MV-4-11 (cell line): ENCODE data around the gene HNRNPH3.
"Not testable (repeated sequence)": the region's sequence is repeated elsewhere in the genome, so short reads cannot be mapped to it uniquely, and the experiment has no call there.

Experiments
- DNase-seq: peaks from one replicate; lab custom pipeline; 2025; lab: John Stamatoyannopoulos, UW

Gene HNRNPH3

GRCh38 chr10:68331455-68332258, at the start of gene HNRNPH3:
HNRNPH3 (plus strand) TSS chr10:68332064; CDS start chr10:68337222, 5,158 bp downstream.
- peak; percentile 97 for DNase-seq

GRCh38 chr10:68284062-68285001, 47.5 kb upstream of the HNRNPH3 start:
- no peak for DNase-seq

GRCh38 chr10:68288717-68289116, 43.1 kb upstream of the HNRNPH3 start:
- no peak for DNase-seq

- no peak for DNase-seq
Measured at GRCh38 chr10:68290736-68291135, 41.1 kb upstream of the HNRNPH3 start.

- DNase-seq: no peak
Measured at GRCh38 chr10:68296843-68297663, 34.8 kb upstream of the HNRNPH3 start.

- no peak for DNase-seq
Measured at GRCh38 chr10:68301301-68301700, 30.6 kb upstream of the HNRNPH3 start.

- DNase-seq: peak; percentile 24
Measured at GRCh38 chr10:68301790-68302502, 29.9 kb upstream of the HNRNPH3 start.

- no peak for DNase-seq
Measured at GRCh38 chr10:68302503-68302823, 29.4 kb upstream of the HNRNPH3 start.

- no peak for DNase-seq
Measured at GRCh38 chr10:68302871-68303270, 29.0 kb upstream of the HNRNPH3 start.

- no peak for DNase-seq
Measured at GRCh38 chr10:68303849-68304412, 27.9 kb upstream of the HNRNPH3 start.

GRCh38 chr10:68305854-68306253, 26.0 kb upstream of the HNRNPH3 start:
- no peak for DNase-seq

GRCh38 chr10:68310531-68310930, 21.3 kb upstream of the HNRNPH3 start:
- no peak for DNase-seq

GRCh38 chr10:68314930-68315329, 16.9 kb upstream of the HNRNPH3 start:
- not testable (repeated sequence) for DNase-seq

GRCh38 chr10:68315582-68315981, 16.3 kb upstream of the HNRNPH3 start:
- no peak for DNase-seq

- DNase-seq: peak; percentile 14
Measured at GRCh38 chr10:68318331-68319059, 13.4 kb upstream of the HNRNPH3 start.

- DNase-seq: not testable (repeated sequence)
Measured at GRCh38 chr10:68324396-68324795, 7.5 kb upstream of the HNRNPH3 start.

- DNase-seq: peak; percentile 88
Measured at GRCh38 chr10:68327889-68328786, 3.7 kb upstream of the HNRNPH3 start.

- no peak for DNase-seq
Measured at GRCh38 chr10:68329506-68329861, 2.4 kb upstream of the HNRNPH3 start.

GRCh38 chr10:68330852-68331454, 911 bp upstream of the HNRNPH3 start:
- DNase-seq: peak; percentile 81
